Measurements from ENCODE around the gene EIF4G1.

The EIF4G1 gene

GRCh38 chr3:184341925-184342324 is 27.5 kb downstream of the EIF4G1 start:
- H3K27ac ChIP-seq: no peak overlapping the region
- DNase-seq (ENCODE audit: low read depth, low spot score): no peak
- no peak overlapping the region for H3K9ac ChIP-seq (ENCODE audit: insufficient read length)

GRCh38 chr3:184343200-184343876 is 28.9 kb downstream of the EIF4G1 start:
- no peak overlapping the region for H3K4me3 ChIP-seq
- H3K27ac ChIP-seq: peak overlapping the region; percentile 51; the same call in 1 of the 2 replicates
- TF ChIP-seq POLR2AphosphoS5 (IDR thresholded peaks at IDR 0.05; ENCODE audit: borderline replicate concordance, low read depth, low read length) (no peak), FOXP2 (optimal IDR thresholded peaks at IDR 0.05; ENCODE audit: control extremely low read depth, extremely low read length, insufficient read depth) (no peak), EZH2 (IDR thresholded peaks at IDR 0.05) (no peak)
- no peak for DNase-seq (ENCODE audit: low read depth, low spot score)
- H3K9me3 ChIP-seq (ENCODE audit: low read depth, low read length): no peaks in the 10 kb centered on the region
- H3K9ac ChIP-seq (ENCODE audit: insufficient read length): no peak overlapping the region
- no peaks in the 10 kb centered on the region for H3K36me3 ChIP-seq (ENCODE audit: insufficient read depth, low read length)

More at GRCh38 chr3:184341925-184342324, 27.5 kb downstream of the EIF4G1 start:
- TF ChIP-seq FOXP2 (optimal IDR thresholded peaks at IDR 0.05; ENCODE audit: control extremely low read depth, extremely low read length, insufficient read depth) (no peak), EZH2 (IDR thresholded peaks at IDR 0.05) (no peak), POLR2AphosphoS5 (IDR thresholded peaks at IDR 0.05; ENCODE audit: borderline replicate concordance, low read depth, low read length) (no peak)
- Histone ChIP-seq H3K36me3 (ENCODE audit: insufficient read depth, low read length) (no peaks in the 10 kb centered on the region), H3K9me3 (ENCODE audit: low read depth, low read length) (no peaks in the 10 kb centered on the region), H3K4me3 (no peak overlapping the region)

- TF ChIP-seq POLR2AphosphoS5 (IDR thresholded peaks at IDR 0.05; ENCODE audit: borderline replicate concordance, low read depth, low read length) (no peak), FOXP2 (optimal IDR thresholded peaks at IDR 0.05; ENCODE audit: control extremely low read depth, extremely low read length, insufficient read depth) (no peak), EZH2 (IDR thresholded peaks at IDR 0.05) (no peak)
- Histone ChIP-seq H3K27ac (no peak overlapping the region), H3K9me3 (ENCODE audit: low read depth, low read length) (no peaks in the 10 kb centered on the region), H3K9ac (ENCODE audit: insufficient read length) (no peak overlapping the region), H3K36me3 (ENCODE audit: insufficient read depth, low read length) (no peaks in the 10 kb centered on the region), H3K4me3 (no peak overlapping the region)
- DNase-seq (ENCODE audit: low read depth, low spot score): no peak
These were observed 30.3 kb downstream of the EIF4G1 start for GRCh38 chr3:184344579-184345316.

DNA sequence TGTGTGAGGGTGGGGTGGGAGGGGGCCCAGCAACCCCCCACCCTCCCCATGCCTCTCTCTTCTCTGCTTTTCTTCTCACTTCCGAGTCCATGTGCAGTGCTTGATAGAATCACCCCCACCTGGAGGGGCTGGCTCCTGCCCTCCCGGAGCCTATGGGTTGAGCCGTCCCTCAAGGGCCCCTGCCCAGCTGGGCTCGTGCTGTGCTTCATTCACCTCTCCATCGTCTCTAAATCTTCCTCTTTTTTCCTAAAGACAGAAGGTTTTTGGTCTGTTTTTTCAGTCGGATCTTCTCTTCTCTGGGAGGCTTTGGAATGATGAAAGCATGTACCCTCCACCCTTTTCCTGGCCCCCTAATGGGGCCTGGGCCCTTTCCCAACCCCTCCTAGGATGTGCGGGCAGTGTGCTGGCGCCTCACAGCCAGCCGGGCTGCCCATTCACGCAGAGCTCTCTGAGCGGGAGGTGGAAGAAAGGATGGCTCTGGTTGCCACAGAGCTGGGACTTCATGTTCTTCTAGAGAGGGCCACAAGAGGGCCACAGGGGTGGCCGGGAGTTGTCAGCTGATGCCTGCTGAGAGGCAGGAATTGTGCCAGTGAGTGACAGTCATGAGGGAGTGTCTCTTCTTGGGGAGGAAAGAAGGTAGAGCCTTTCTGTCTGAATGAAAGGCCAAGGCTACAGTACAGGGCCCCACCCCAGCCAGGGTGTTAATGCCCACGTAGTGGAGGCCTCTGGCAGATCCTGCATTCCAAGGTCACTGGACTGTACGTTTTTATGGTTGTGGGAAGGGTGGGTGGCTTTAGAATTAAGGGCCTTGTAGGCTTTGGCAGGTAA is 31.1 kb downstream of the EIF4G1 start:
- no peak for DNase-seq (ENCODE audit: low read depth, low spot score)
- Histone ChIP-seq H3K27ac (peak overlapping the region; percentile 27; the same call in 1 of the 2 replicates), H3K9ac (ENCODE audit: insufficient read length) (peak overlapping the region; percentile 25), H3K4me3 (no peak overlapping the region), H3K36me3 (ENCODE audit: insufficient read depth, low read length) (no peaks in the 10 kb centered on the region), H3K9me3 (ENCODE audit: low read depth, low read length) (no peaks in the 10 kb centered on the region)
- TF ChIP-seq EZH2 (IDR thresholded peaks at IDR 0.05): no peak
- TF ChIP-seq POLR2AphosphoS5 (IDR thresholded peaks at IDR 0.05; ENCODE audit: borderline replicate concordance, low read depth, low read length): no peak; the same call in 1 of the 2 replicates
- no peak for TF ChIP-seq FOXP2 (optimal IDR thresholded peaks at IDR 0.05; ENCODE audit: control extremely low read depth, extremely low read length, insufficient read depth)

DNA sequence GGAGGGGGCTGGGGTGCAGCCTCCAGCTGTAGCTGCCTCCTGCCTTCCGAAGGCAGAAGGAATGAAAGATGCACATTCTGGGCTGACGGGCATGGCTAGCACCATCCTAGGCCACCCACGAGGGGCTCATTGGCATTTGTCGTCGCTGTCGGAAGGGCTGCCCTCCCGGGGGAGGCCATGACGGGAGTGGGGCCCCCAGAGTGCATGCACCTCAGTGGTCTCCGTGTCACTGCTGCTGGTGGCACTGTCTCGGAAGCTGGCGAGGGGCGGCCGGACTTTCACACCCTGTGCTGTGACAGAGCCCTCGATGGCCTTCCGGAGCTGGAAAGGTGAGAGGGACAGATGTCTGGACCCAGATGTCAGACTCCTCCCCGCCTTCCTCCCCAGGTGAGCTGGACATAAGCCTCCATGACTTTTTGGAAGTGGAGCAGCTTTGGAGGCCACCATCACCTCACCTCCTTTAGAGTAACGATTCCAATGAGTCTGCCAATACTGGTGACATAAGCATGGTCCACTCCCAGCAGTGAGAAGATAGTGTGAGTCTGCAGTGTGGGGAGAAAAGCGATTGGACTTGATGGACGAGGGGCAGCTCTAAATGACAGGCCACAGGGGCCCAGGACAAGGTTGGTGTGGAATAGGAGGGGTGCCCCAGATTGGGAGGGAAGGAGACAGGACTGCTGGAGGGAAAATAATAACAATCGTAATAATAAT is 32.2 kb downstream of the EIF4G1 start:
- Histone ChIP-seq H3K36me3 (ENCODE audit: insufficient read depth, low read length) (no peaks in the 10 kb centered on the region), H3K27ac (peak overlapping the region; percentile 97), H3K9ac (ENCODE audit: insufficient read length) (peak overlapping the region; percentile 3), H3K4me3 (no peak overlapping the region), H3K9me3 (ENCODE audit: low read depth, low read length) (no peaks in the 10 kb centered on the region)
- TF ChIP-seq POLR2AphosphoS5 (IDR thresholded peaks at IDR 0.05; ENCODE audit: borderline replicate concordance, low read depth, low read length) (no peak), FOXP2 (optimal IDR thresholded peaks at IDR 0.05; ENCODE audit: control extremely low read depth, extremely low read length, insufficient read depth) (no peak), EZH2 (IDR thresholded peaks at IDR 0.05) (no peak)
- no peak for DNase-seq (ENCODE audit: low read depth, low spot score)

DNA sequence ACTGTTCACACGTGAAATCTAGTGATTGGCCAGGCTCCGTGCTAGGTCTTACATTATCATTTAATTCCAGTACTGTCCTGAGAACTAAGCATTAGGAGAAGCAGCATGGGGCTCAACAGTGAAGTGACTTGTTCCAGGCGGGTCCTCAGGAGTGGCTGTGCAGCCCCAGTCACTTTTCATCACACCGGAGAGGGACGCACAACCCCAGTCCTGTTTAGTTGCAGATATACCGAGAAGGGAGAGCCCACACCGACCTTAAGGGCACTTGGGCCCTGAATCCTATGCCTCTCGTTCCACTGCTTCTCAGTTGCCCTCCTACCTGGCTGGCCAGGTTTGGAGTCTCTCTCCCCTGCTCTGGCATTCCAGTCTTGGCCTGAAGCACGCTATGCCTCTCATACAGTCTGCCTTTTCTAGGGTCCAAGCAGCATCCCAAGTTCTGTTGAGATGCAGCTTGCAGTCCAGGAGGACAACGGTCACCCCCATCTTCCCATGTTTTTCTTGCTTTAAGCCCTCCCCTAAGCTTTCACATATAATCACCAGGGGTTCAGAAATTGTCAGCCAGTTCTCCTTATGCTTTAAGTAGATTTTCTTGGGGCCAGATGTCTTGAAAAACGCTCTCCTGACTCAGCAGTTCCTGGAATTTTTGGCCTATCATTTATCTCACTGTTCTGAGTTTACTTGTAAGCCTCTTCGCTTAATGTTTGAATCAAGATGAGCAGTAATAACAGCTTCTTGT is 33.1 kb downstream of the EIF4G1 start:
- H3K27ac ChIP-seq: peak overlapping the region; percentile 97
- peak overlapping the region; percentile 65 for H3K4me3 ChIP-seq
- peak overlapping the region; percentile 52 for H3K9ac ChIP-seq (ENCODE audit: insufficient read length)
- no peaks in the 10 kb centered on the region for H3K36me3 ChIP-seq (ENCODE audit: insufficient read depth, low read length)
- DNase-seq (ENCODE audit: low read depth, low spot score): no peak
- TF ChIP-seq EZH2 (IDR thresholded peaks at IDR 0.05) (no peak), FOXP2 (optimal IDR thresholded peaks at IDR 0.05; ENCODE audit: control extremely low read depth, extremely low read length, insufficient read depth) (no peak), POLR2AphosphoS5 (IDR thresholded peaks at IDR 0.05; ENCODE audit: borderline replicate concordance, low read depth, low read length) (no peak; the same call in 1 of the 2 replicates)
- no peaks in the 10 kb centered on the region for H3K9me3 ChIP-seq (ENCODE audit: low read depth, low read length)

GRCh38 chr3:184348057-184348382 is 33.6 kb downstream of the EIF4G1 start:
- Histone ChIP-seq H3K9ac (ENCODE audit: insufficient read length) (peak overlapping the region; percentile 52), H3K36me3 (ENCODE audit: insufficient read depth, low read length) (no peaks in the 10 kb centered on the region), H3K27ac (peak overlapping the region; percentile 97), H3K9me3 (ENCODE audit: low read depth, low read length) (no peaks in the 10 kb centered on the region), H3K4me3 (peak overlapping the region; percentile 65)
- TF ChIP-seq POLR2AphosphoS5 (IDR thresholded peaks at IDR 0.05; ENCODE audit: borderline replicate concordance, low read depth, low read length): no peak
- TF ChIP-seq EZH2 (IDR thresholded peaks at IDR 0.05): no peak
- TF ChIP-seq FOXP2 (optimal IDR thresholded peaks at IDR 0.05; ENCODE audit: control extremely low read depth, extremely low read length, insufficient read depth): no peak
- no peak for DNase-seq (ENCODE audit: low read depth, low spot score)

Measured in SK-N-MC (cell line).